HUES6 (cell line): Measurements from ENCODE around the gene DNAAF2.
A peak's percentile ranks its signal among the peaks of the same experiment; 100 is the strongest.

Experiments used
- H3K27ac ChIP-seq: 2 replicates; pipeline ENCODE4 v1.7.0; 2013; ENCODE audit warnings: low read depth, mild to moderate bottlenecking, low read length, inconsistent platforms
- H3K27me3 ChIP-seq: 2 replicates; pipeline ENCODE4 v1.6.1; 2013; ENCODE audit warnings: low read length; ENCODE audit not compliant: control insufficient read depth, insufficient read depth
- H3K36me3 ChIP-seq: 2 replicates; pipeline ENCODE4 v1.6.1; 2013; ENCODE audit warnings: low read length; ENCODE audit not compliant: control insufficient read depth, insufficient read depth
- H3K4me1 ChIP-seq: 2 replicates; pipeline ENCODE4 v1.6.1; 2013; ENCODE audit warnings: low read length; ENCODE audit not compliant: control insufficient read depth, insufficient read depth
- H3K4me3 ChIP-seq: 2 replicates; pipeline ENCODE4 v1.5.1; 2013; ENCODE audit warnings: low read depth, low read length
- H3K9ac ChIP-seq: one replicate; pipeline ENCODE4 v1.6.1; 2013; ENCODE audit warnings: mild to moderate bottlenecking, low read length
- H3K9me3 ChIP-seq: 2 replicates; pipeline ENCODE4 v1.6.1; 2013; ENCODE audit warnings: low read depth, low read length; ENCODE audit not compliant: control insufficient read depth, insufficient read depth

DNAAF2 gene

DNA sequence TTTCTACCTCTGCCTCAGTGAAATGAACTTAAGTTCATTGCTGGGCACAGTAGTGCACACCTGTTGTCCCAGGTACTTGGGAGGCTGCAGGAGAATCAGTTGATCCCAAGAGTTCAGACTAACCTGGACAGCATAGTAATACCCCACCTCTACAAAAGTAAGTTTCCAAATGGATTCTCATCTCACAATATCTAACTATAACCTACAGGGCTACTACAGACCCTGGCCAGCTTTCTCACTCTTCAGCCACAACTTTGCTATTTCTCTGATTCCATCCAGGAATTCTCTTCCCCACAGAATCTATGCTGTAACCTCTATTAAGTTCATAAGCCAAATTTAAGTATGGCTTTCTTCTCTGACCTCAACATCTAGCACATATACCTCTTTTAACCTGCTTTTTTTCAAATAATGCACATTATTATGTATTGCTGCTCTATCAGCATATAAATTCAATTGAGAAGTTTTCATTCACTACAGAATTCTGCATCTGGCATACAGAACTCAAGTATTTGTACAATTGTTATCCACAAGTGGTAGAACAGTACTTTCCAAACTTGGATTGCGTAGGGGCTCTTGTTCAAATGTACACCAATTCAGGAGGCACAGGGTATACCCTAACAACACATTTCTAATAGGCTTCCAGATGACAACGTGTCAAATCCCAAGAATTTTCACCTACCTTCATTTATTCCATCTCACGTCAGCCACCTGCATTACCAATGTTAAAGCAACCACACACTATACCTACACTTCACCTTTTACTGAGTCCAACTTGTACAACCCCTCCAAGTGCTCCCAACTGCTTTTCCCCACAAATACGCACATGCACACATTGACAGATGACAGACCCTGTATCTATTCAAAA lies 52.7 kb downstream of the DNAAF2 start:
- Histone ChIP-seq H3K9me3 (no peaks in the 10 kb centered on the region), H3K9ac (no peak overlapping the region), H3K36me3 (peaks cover 49% of the 10 kb centered on the region), H3K4me3 (no peak overlapping the region), H3K27ac (no peak overlapping the region), H3K27me3 (no peaks in the 10 kb centered on the region), H3K4me1 (peaks cover 9% of the 10 kb centered on the region; the same call in 1 of the 2 replicates)

DNA sequence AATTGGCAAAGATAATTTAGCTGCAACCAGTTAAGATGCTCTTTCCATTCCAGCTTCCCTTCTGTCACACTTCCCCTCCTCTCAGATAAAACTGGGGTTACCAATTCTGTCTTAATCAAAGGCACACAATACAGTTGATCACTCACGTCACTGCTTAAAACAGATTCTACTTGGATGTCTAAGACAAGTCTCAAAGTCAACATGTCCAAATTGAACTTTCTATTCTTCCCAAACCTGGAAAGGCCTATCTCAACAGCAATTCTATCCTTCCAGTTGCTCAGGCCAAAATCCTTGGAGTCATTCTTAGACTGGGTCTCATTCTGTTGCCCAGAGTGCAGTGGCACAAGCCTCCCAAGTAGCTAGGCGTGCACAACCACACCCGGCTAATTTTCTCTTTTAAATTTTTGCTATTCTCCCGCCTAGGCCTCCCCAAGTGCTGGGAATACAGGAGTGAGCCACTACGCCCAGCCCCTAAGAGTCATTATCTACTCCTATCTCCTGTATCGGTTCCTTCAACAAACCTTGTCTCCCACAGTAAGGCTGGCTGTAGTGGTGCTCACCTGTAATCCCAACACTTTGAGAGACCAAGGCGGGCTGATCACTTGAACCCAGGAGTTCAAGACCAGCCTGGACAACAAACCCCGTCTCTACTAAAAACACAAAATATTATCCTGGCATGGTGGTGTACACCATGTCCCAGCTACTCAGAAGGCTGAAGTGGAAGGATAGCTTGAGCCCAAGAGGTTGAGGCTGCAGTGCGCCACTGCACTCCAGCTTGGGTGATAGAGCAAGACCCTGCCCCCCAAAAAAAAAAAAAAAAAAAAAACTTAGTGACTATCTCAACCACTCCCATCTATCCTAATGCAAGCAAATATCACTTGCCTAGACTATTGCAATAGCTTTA lies 53.6 kb downstream of the DNAAF2 start:
- Histone ChIP-seq H3K36me3 (peaks cover 57% of the 10 kb centered on the region), H3K4me3 (no peak overlapping the region), H3K4me1 (peaks cover 9% of the 10 kb centered on the region; the same call in 1 of the 2 replicates), H3K9me3 (no peaks in the 10 kb centered on the region), H3K9ac (peak overlapping the region; percentile 3), H3K27ac (no peak overlapping the region), H3K27me3 (no peaks in the 10 kb centered on the region)

DNA sequence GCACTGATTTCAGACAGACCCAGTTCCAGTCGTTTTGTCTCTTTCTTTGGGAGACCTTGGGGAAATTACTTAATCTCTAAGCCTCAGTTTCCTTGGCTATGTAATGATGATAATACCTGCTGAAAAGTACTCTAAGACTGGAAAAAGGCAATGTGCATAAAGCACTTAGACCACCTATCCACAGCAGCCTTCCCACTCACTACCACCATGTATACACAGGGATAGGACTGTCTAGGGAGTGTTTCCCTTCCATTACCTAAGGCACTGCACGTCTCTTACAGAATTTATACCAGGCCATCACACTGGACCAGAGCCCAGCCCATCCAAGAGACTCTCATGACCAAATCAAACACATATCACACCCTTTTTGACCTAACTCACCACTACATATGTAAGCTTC lies 55.2 kb downstream of the DNAAF2 start:
- no peak overlapping the region for H3K9ac ChIP-seq
- no peak overlapping the region for H3K27ac ChIP-seq
- no peak overlapping the region for H3K4me3 ChIP-seq
- peaks cover 9% of the 10 kb centered on the region; the same call in 1 of the 2 replicates for H3K4me1 ChIP-seq
- no peaks in the 10 kb centered on the region for H3K27me3 ChIP-seq
- H3K9me3 ChIP-seq: no peaks in the 10 kb centered on the region
- peaks cover 60% of the 10 kb centered on the region for H3K36me3 ChIP-seq

DNA sequence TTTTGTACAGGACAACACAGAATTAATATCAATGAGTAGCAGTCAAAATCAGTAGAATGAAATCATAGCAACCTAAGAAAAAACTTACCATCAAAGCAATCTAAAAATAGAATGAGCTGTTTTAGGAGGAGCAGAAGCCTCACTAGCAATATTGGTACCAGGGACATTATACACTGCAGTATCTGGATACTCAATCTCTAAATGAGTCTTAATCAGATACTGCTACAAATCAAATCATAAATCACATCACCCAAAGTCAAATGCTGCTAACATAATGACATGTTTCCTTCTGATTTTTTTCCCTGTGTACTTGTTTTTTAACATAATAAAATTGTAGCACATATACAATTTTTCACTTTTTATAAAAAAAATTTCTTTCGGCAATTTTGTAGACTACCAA lies 56.9 kb downstream of the DNAAF2 start:
- H3K9me3 ChIP-seq: no peaks in the 10 kb centered on the region
- H3K9ac ChIP-seq: no peak overlapping the region
- H3K4me3 ChIP-seq: no peak overlapping the region
- H3K27ac ChIP-seq: no peak overlapping the region
- peaks cover 53% of the 10 kb centered on the region for H3K36me3 ChIP-seq
- no peaks in the 10 kb centered on the region for H3K4me1 ChIP-seq
- no peaks in the 10 kb centered on the region for H3K27me3 ChIP-seq
